ENCODE results near the gene SELENOF.

The SELENOF gene

DNA sequence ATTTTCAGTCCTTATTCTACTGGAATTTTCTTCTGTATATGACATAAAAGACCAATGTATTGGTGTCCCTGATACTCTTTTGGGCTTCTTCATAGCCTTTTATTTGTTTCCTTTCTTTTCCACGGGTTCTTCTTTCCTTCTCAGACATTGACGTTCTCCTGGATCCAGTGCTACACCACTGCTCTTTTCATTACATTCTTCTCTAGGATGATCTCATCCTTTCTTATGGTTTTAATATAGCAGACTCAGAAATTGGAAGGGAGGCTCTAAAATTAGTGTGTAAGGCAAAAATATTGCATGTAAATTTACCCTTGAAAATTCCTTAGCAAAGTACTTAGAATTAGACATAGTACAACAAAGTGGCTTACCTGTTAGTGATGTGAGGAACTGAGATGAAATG lies 65.3 kb downstream of the SELENOF start:
- ChIA-PET POLR2A (no interaction called here), CTCF (interaction anchor here (1.4 kb wide), 1 partner anchor 235 kb away, joined by 5 read pairs; no protein-coding TSS in a partner anchor)
- DNase-seq (ENCODE audit: extremely low spot score) = no peak
- TF ChIP-seq, protein P1, sequence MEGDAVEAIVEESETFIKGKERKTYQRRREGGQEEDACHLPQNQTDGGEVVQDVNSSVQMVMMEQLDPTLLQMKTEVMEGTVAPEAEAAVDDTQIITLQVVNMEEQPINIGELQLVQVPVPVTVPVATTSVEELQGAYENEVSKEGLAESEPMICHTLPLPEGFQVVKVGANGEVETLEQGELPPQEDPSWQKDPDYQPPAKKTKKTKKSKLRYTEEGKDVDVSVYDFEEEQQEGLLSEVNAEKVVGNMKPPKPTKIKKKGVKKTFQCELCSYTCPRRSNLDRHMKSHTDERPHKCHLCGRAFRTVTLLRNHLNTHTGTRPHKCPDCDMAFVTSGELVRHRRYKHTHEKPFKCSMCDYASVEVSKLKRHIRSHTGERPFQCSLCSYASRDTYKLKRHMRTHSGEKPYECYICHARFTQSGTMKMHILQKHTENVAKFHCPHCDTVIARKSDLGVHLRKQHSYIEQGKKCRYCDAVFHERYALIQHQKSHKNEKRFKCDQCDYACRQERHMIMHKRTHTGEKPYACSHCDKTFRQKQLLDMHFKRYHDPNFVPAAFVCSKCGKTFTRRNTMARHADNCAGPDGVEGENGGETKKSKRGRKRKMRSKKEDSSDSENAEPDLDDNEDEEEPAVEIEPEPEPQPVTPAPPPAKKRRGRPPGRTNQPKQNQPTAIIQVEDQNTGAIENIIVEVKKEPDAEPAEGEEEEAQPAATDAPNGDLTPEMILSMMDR (IDR thresholded peaks at IDR 0.05; ENCODE audit: control extremely low read depth, extremely low read depth, low read depth, missing control alignments) = no peak

DNA sequence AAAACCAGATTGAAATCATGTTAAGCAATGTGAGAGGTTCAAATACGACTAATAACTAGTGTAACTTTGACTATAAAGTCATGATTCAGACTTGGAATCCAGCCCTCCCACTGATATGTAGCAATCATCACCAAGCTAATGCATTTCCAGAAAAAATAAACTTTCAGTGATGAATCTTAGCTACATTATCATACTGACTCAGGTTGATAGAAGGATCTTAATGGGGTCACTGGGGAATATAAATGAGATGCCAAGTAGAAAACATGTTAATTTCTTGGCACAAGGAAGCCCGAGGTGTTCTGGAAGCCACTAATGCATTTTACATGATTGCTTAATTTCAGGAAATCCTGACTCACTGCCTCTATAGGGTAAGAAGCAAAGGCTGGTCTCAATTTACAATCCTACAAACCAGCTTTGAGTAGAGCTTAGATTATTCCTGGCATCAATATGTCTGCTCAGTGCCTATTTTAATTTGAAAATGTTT lies 67.7 kb downstream of the SELENOF start:
- CTCF ChIA-PET = interaction anchor here (2.1 kb wide), 2 partner anchors 12 to 238 kb away, joined by 7 to 11 read pairs; no protein-coding TSS in a partner anchor
- DNase-seq (ENCODE audit: extremely low spot score) = no peak
- POLR2A ChIA-PET = no interaction called here
- TF ChIP-seq, protein P1 (IDR thresholded peaks at IDR 0.05; ENCODE audit: control extremely low read depth, extremely low read depth, low read depth, missing control alignments) = no peak

DNA sequence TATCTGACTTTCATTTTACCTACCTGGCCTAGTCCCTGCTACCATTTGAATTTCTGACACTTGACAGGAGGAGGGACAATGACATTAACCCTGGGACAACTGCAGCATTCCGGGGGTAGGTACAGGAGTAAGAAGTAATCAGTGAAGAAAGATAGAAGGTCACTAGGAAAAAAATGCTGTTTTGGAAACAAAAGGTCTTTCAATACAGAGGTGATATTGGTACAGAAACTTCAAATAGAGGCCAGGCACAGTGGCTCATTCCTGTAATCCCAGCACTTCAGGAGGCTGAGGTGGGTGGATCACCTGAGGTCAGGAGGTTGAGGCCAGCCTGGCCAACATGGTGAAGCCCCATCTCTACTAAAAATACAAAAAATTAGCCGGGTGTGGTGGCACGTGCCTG lies 68.4 kb downstream of the SELENOF start:
- CTCF ChIA-PET = interaction anchor here (2.1 kb wide), 1 partner anchor 239 kb away, joined by 7 read pairs; no protein-coding TSS in a partner anchor
- TF ChIP-seq, protein P1 (IDR thresholded peaks at IDR 0.05; ENCODE audit: control extremely low read depth, extremely low read depth, low read depth, missing control alignments) = no peak
- POLR2A ChIA-PET = no interaction called here
- no peak for DNase-seq (ENCODE audit: extremely low spot score)

DNA sequence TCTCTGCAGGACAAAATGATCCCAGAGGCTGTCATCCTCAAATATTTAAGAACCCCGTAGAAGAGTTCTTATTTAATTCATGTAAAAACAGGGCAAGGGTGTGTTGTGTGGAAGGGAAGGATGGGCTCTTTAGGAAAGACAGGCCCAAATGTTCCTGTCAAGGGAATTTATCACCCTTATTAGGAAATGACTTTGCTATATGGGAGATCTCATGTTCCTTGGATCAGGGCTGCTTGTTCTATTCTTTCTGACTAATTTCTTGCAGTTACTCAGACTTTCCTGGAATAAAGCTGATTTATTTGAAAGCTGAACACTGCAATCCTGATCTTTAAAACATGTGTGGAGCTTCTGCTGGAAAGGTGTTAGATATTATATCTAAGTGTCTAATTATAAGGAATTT lies 72.8 kb downstream of the SELENOF start:
- TF ChIP-seq, protein P1 (IDR thresholded peaks at IDR 0.05; ENCODE audit: control extremely low read depth, extremely low read depth, low read depth, missing control alignments) = no peak
- ChIA-PET POLR2A (no interaction called here), CTCF (no interaction called here)
- DNase-seq (ENCODE audit: extremely low spot score) = no peak

DNA sequence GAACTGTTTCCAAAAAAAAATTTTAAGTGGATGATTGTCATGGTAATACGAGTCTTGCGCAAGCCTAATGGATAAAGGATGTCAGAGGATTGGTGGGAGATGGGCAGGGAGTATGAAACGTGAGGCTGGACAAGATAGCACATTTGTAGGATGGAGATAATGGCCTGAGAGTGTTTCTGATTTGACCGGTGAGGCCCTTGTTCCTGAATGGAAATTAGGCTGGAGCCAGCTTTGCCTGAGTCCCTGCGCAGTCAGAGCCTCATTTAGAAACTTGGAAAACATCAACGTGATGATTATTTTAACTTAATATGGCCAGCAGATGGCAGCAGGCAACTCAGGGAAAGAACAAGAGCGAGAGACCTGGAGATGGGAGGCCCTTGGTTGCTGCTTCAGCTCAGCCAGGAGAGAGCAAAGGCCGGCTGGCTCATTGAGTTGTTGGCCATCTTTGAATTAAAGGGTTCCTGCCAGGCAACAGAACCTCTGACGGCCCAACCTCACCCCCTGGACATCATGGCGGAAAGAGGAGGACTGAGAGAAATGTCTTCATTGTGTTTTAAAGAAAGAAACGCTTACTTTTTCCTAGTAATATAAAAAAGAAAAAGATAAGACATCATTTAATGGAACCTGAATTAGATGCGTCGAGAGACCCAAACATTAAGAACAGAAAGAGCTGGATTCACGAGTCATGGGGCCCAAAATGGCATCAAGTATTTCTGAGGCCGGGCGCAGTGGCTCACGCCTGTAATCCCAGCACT lies 80.3 kb downstream of the SELENOF start:
- ChIA-PET POLR2A (no interaction called here), CTCF (interaction anchor here (0.7 to 9.2 kb wide), 31 partner anchors 8 to 350 kb away, joined by 3 to 119 read pairs (median 4); no protein-coding TSS in a partner anchor)
- DNase-seq (ENCODE audit: extremely low spot score) = peak; percentile 74
- TF ChIP-seq, protein P1 (IDR thresholded peaks at IDR 0.05; ENCODE audit: control extremely low read depth, extremely low read depth, low read depth, missing control alignments) = peak; percentile 67

DNA sequence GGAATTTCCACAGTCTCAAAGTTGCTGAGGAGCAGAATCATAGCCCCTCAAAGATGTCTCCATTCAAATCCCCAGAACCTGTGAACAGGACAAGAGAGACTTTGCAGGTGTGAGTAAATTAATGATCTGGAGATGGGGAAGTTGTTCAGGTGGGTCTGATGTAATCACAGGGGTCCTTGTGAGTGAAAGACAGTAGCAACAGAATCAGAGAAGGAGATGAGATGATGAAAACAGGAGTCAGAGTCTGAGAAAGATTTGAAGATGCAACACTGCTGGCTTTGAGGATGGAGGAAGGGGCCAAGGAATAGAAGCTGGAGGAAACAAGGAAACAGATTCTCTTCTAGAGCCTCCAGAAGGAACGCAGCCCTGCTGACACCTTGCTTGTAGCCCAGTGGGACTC lies 81.5 kb downstream of the SELENOF start:
- ChIA-PET POLR2A (no interaction called here), CTCF (interaction anchor here (2.0 to 9.2 kb wide), 3 partner anchors 247 to 263 kb away, joined by 7 to 119 read pairs (median 9); no protein-coding TSS in a partner anchor)
- no peak for DNase-seq (ENCODE audit: extremely low spot score)
- TF ChIP-seq, protein P1 (IDR thresholded peaks at IDR 0.05; ENCODE audit: control extremely low read depth, extremely low read depth, low read depth, missing control alignments) = no peak
